GM12874 (cell line): ENCODE measurements around the gene ARL3.

Experiments
- TF ChIP-seq, protein P1 (sequence below): IDR thresholded peaks from 2 replicates; pipeline ENCODE4 v1.5.1; 2011; ENCODE audit warnings: low read depth, mild to moderate bottlenecking, control low read depth, low read length, moderate library complexity; ENCODE audit not compliant: insufficient read depth

The ARL3 gene

DNA sequence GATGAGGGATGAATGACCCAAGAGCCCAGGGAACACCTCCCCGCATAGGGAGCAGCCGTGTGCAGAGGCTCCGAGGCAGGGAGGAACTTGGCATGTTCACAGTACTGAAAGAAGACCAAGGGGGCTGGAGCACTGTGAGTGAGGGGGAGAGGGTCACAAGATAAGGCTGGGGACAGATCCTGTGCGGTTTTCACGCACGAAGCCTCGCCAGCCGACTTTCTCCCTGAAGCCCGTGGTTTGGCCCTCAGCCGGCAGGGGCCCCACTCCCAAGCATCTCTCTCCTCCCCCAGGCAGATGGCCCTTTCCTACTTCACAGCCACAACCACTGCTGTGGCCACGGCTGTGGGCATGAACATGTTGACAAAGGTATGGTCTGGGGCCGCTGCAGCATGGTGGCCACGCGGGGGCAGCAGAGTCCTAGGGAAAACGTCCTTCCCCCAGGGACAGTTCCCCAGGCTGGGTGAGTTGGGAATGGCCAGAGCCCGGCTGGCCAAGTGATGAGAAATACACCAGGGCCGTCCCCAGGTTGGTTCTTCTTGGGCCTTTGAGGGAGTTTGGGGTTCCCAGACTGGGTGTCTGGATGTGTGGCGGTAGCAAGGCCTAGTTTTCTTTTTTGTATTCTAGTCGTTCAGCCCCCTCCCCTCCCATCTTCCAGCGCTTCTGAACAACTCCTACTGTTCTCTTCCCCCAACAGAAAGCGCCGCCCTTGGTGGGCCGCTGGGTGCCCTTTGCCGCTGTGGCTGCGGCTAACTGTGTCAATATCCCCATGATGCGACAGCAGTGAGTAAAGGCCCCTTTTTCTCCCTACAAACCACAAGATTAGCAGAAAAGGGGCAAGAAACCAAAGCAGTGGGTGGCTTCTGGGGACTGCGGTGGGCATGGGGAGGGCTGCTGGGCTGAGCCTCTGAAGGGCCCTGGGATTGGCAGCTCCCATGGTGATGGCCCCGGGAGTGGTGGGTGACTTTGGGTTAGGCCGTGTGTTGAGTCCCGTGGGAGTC, 15.1 kb upstream of the ARL3 start:
- TF ChIP-seq, protein P1, sequence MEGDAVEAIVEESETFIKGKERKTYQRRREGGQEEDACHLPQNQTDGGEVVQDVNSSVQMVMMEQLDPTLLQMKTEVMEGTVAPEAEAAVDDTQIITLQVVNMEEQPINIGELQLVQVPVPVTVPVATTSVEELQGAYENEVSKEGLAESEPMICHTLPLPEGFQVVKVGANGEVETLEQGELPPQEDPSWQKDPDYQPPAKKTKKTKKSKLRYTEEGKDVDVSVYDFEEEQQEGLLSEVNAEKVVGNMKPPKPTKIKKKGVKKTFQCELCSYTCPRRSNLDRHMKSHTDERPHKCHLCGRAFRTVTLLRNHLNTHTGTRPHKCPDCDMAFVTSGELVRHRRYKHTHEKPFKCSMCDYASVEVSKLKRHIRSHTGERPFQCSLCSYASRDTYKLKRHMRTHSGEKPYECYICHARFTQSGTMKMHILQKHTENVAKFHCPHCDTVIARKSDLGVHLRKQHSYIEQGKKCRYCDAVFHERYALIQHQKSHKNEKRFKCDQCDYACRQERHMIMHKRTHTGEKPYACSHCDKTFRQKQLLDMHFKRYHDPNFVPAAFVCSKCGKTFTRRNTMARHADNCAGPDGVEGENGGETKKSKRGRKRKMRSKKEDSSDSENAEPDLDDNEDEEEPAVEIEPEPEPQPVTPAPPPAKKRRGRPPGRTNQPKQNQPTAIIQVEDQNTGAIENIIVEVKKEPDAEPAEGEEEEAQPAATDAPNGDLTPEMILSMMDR: peak; percentile 84

DNA sequence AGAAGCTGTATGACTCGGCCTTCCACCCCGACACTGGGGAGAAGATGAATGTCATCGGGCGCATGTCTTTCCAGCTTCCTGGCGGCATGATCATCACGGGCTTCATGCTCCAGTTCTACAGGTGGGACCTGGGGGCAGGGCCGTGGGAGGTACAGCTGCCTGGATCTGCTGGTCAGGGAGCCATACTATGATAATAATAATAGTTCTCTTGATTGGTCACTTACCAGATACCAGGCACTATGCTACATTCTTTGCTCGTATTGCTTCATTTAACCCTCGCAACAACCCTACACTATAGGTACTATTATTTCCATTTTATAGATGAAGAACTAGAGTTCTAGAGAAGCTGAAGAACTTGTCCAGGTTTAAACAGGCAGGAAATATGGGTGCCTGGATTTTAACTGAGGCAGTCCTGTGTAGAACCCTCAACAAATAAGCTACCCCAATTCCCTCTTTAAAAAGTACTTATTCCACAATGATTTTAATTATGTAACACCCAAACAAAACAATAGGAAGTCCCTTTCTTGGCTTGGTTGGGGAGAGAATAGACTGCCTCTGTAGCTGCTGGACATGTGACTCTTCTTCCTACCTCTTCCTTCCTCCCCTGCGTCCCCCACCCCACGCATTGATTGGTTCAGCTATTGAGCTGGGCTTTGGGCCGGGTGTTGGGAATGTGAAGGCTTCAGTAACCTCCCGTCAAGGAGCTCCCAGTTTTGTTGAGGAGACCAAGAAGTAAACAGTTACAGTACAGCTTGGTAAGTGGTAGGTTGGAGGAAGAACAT, 13.0 kb upstream of the ARL3 start:
- TF ChIP-seq, protein P1: no peak

DNA sequence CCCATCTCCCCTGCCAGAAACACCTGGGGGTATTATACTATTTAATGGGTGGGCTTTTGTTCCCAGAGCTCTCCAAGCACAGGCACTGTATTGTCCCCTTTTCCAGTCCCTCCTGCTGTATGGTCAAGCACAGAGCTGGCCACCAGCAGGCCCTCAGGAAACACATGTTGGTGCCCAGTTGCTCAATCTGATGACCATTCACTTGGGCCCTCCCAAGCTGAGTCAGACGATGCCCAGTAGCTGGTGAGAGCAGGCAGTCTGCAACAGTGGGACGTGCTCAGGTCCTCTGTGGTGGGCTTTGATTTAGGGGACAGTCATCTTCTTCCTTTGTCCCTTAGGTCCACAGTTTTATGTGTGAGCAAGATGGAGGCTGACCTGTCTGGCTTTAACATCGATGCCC, 12.1 kb upstream of the ARL3 start:
- TF ChIP-seq, protein P1: no peak

DNA sequence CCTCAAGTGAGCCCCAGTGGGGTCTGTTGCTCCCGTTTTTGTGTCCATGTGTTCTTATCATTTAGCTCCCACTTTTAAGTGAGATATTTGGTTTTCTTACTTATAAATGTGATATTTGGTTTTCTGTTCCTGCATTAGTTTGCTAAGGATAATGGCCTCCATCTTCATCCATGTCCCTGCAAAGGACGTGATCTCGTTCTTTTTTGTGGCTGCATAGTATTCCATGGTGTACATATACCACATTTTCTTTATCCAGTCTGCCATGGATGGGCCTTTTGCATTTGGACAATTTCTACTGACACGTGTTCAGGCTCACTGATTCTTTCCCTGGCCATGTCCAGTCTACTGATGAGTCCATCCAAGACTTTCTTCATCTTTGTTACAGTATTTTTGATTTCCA, 9.8 kb upstream of the ARL3 start:
- TF ChIP-seq, protein P1: no peak

DNA sequence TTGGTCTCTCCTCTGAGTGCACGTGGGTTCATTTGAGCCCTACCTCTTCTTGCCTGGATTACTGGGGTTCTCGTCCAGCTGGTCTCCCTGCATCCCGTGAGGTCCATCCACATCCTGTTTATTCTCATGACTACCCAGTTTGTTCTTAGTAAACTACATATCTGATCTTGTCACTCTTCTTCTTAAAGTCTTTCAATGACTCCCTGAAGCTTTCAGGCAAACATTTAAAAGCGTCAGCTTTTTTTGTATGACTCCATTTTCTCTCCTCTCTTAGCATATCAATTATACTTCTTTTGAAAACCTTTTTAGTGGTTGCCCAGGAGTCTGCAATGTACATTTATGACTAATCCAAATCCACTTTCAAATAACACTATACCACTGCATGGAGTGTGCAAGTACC, 7.8 kb upstream of the ARL3 start:
- TF ChIP-seq, protein P1: no peak

DNA sequence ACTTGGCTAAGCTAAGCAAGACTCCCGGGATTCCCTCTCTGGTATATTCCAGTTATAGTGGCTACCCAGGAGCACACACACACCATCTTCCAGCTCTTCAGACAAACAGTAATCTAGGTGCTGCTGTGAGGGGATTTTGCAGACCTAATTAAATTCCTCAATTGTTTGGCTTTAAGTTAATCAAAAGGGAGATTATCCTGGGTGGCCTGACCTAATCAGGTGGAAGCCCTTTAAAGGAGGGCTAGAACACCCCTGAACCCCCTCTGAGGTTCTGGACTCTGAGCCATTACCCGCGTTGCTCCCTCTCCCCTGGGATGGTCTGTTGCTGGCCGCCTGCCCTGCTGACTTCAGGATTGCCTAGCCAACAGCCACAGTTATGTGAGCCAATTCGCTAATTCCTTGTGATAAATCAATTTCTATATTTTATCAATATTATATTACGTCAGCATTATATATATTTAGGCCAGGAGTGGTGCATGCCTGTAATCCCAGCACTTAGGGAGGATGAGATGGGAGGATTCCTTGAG, 6.6 kb upstream of the ARL3 start:
- TF ChIP-seq, protein P1: no peak

DNA sequence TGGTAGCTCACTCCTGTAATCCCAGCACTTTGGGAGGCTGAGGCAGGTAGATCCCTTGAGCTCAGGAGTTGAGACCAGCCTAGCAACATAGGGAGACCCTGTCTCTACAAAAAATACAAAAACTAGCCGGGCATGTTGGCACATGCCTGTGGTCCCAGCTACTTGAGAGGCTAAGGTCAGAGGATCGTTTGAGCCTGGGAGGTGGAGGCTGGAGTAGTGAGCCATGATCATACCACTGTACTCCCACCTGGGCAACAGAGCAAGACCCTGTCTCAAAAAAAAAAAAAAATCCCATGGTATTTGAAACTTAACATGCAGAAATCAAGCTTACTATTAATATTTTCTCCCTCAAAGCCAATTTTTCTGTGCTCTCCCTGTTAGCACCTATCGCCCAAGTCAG, 6.1 kb upstream of the ARL3 start:
- TF ChIP-seq, protein P1: no peak
